Gastrocnemius medialis (tissue), 4 donors: Measurements from ENCODE around the gene RPS6KA2. TPM values are rescaled to one million over a fixed set of nuclear protein-coding genes. Genes with fewer than 3 reads are reported as not detected.

Experiments used
- ATAC-seq, 2 donors: fragments of 150-250 bp; one replicate each; pipeline ENCODE4 v1.9.1; 2016
- DNase-seq, 2 donors: peaks; one replicate each; pipeline ENCODE4 v3.0.0-alpha.2; 2019
- H3K27ac ChIP-seq, 4 donors: fragments of 200-600 bp; sonication (generic); 1 replicate in 1 of 4; 2 replicates in 3 of 4; pipeline ENCODE4 v1.5.1; 2016 to 2018; ENCODE audit warnings: mild to moderate bottlenecking in 2 of 4, moderate library complexity in 1 of 4
- H3K27me3 ChIP-seq, 3 donors: fragments of 200-600 bp; sonication (generic) in 2 of 3; 1 replicate in 1 of 3; 2 replicates in 2 of 3; pipeline versions ENCODE4 v1.5.1 to v1.6.0; 2016 to 2019; ENCODE audit warnings: mild to moderate bottlenecking in 1 of 3, moderate library complexity in 1 of 3
- H3K36me3 ChIP-seq, 2 donors: fragments of 200-600 bp; sonication (generic) in 1 of 2; one replicate each; pipeline ENCODE4 v1.5.1; 2017 to 2018
- H3K4me1 ChIP-seq, 2 donors: fragments of 200-600 bp; sonication (generic) in 1 of 2; one replicate each; pipeline ENCODE4 v1.5.1; 2016 to 2017; ENCODE audit warnings: mild to moderate bottlenecking in 2 of 2
- H3K4me3 ChIP-seq, 4 donors: fragments of 200-600 bp; sonication (generic) in 3 of 4; 1 replicate in 1 of 4; 2 replicates in 3 of 4; pipeline ENCODE4 v1.5.1; 2016 to 2019; ENCODE audit warnings: mild to moderate bottlenecking in 2 of 4
- H3K9me3 ChIP-seq, 3 donors: fragments of 200-600 bp; sonication (generic) in 2 of 3; 1 replicate in 1 of 3; 2 replicates in 2 of 3; pipeline ENCODE4 v1.5.1; 2016 to 2019
- CTCF ChIP-seq, 5 experiments: fragments of 450-650 bp in 3 of 5; fragments of 200-600 bp in 2 of 5; sonication (generic) in 2 of 5; IDR thresholded peaks in 4 of 5; conservative IDR thresholded peaks in 1 of 5; 1 replicate in 4 of 5; 2 replicates in 1 of 5; pipeline ENCODE4 v1.5.1; 2016 to 2019; ENCODE audit warnings: antibody characterized with exemption in 5 of 5, mild to moderate bottlenecking in 3 of 5, moderate library complexity in 3 of 5
- POLR2A ChIP-seq, 2 donors: fragments of 450-650 bp; IDR thresholded peaks; one replicate each; pipeline ENCODE4 v1.6.1; 2017; ENCODE audit warnings: antibody characterized with exemption in 2 of 2, mild to moderate bottlenecking in 2 of 2, moderate library complexity in 2 of 2
- in situ Hi-C, 4 donors: fragments of 200-750 bp; cut with MboI; loops; one replicate each; pipeline versions ENCODE4 v1.15.0 to v1.8.0; 2017; ENCODE audit warnings: low sequenced_read_pairs in 4 of 4
- intact Hi-C: fragments of 100-400 bp; cut with DNase I; formaldehyde crosslinking; loops from one replicate; pipeline ENCODE4 v1.15.1; 2023; ENCODE audit warnings: low total_unique reads
- total RNA-seq, 4 donors: library from RNA; depleted of rRNA; stranded (reverse); fragments of >200 nt; gene quantifications; one replicate each; pipeline versions ENCODE4 v1.1.0 to v1.2.3, GENCODE V29; 2016

Gene RPS6KA2
- total RNA-seq, 4 donors from 2014 or later, result 18.7 to 35.7 (median 27.4) TPM

DNA sequence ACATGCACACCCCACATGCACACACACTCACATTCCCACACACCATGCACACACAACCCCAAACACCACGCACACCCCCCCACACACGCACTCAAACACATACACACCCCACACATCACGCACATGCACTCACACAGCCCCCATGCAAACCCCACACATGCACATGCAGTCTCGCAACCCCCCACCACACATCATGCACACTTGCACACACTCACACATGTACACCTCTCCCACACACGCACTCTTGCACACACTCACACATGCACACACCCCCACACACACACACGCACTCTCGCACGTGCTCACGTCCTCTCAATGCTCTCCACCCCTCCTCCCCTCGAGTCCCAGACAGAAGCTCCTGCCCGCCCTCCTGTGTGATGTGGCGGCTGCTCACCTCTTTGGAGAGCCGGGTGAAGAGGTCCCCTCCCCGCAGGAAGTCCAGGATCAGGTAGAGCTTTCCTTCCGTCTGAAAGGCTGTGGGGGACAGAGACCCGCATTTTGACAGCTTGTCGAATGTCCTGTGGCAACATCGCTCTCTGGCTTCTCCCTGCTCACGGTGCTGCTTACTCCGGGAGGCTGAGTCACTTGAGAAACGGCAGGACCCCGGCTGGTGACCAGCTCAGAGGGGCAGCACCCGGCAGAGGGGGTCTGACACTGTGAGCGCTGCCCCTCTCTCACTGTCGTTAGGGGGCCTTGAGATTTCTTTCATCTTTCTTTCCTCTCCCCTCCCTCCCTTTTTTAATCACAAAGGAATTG lies 119.1 kb downstream of the RPS6KA2 start:
- Histone ChIP-seq H3K27ac (no peak overlapping the region), H3K4me1 (no peaks in the 10 kb centered on the region), H3K9me3 (no peaks in the 10 kb centered on the region), H3K4me3 (no peak overlapping the region), H3K27me3 (no peaks in the 10 kb centered on the region), H3K36me3 (peaks cover 0 to 45% of the 10 kb centered on the region in 2 donors)
- intact Hi-C loops, result no loop called here
- TF ChIP-seq POLR2A (IDR thresholded peaks at IDR 0.05) (no peak), CTCF (IDR thresholded peaks at IDR 0.05 in 4 of 5, conservative IDR thresholded peaks at IDR 0.05 in 1 of 5) (no peak)
- in situ Hi-C loops, result no loop called here
- no peak for ATAC-seq
- DNase-seq, result no peak

- no peaks in the 10 kb centered on the region for H3K27me3 ChIP-seq
- H3K36me3 ChIP-seq, result peaks cover 0 to 45% of the 10 kb centered on the region in 2 donors
- H3K4me1 ChIP-seq, result peaks cover 3 to 4% of the 10 kb centered on the region in 2 donors
- DNase-seq, result no peak
- intact Hi-C loops, result no loop called here
- TF ChIP-seq CTCF (IDR thresholded peaks at IDR 0.05 in 4 of 5, conservative IDR thresholded peaks at IDR 0.05 in 1 of 5) (no peak), POLR2A (IDR thresholded peaks at IDR 0.05) (no peak)
- H3K9me3 ChIP-seq, result no peaks in the 10 kb centered on the region
- no peak overlapping the region for H3K4me3 ChIP-seq
- H3K27ac ChIP-seq, result no peak overlapping the region
- in situ Hi-C loops, result no loop called here
- ATAC-seq, result no peak
Measured at GRCh38 chr6:166507380-166507779, 119.7 kb downstream of the RPS6KA2 start.

DNA sequence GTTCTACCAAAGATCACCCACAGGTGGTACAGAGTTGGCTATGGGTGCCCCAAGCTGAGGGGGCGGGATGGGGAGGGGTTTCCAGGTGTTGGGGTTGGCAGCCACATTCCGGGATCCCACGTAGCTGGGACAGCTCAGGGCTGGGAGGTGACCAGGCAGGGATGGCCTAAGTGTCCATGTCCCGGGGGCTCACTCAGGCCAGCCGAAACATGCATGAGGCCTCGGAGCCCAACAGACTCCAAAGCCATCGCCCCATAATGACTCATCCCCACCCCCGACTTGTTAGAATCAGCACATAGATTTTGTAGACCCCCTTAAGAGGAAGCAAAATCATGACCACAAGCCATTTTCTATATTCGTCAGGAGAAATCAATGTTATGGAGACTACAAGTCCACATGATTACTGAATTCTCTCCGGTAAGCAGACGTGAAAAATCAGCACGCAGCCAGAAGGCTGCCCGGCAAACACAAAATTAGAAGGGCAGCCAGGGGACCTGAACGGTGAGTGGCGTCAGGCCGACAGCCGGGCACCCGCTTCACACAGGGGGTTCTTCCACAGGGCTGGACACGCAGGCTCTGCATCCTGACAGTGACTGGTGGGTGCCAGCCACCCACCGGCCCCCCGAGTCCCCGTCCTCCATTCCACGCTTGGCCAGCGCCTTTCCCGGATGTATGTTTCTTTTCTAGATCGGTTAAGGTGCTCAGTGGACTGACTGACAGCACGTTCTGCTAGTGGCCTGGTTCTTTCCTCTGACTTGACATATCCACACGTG lies 121.7 kb downstream of the RPS6KA2 start:
- in situ Hi-C loops (no loop called here), intact Hi-C loops (no loop called here)
- Histone ChIP-seq H3K27ac (no peak overlapping the region), H3K9me3 (no peaks in the 10 kb centered on the region), H3K27me3 (no peaks in the 10 kb centered on the region), H3K4me1 (peaks cover 5% of the 10 kb centered on the region in 2 donors), H3K36me3 (peaks cover 0 to 55% of the 10 kb centered on the region in 2 donors), H3K4me3 (no peak overlapping the region)
- no peak for ATAC-seq
- TF ChIP-seq CTCF (IDR thresholded peaks at IDR 0.05 in 4 of 5, conservative IDR thresholded peaks at IDR 0.05 in 1 of 5) (no peak), POLR2A (IDR thresholded peaks at IDR 0.05) (no peak)
- no peak for DNase-seq

DNA sequence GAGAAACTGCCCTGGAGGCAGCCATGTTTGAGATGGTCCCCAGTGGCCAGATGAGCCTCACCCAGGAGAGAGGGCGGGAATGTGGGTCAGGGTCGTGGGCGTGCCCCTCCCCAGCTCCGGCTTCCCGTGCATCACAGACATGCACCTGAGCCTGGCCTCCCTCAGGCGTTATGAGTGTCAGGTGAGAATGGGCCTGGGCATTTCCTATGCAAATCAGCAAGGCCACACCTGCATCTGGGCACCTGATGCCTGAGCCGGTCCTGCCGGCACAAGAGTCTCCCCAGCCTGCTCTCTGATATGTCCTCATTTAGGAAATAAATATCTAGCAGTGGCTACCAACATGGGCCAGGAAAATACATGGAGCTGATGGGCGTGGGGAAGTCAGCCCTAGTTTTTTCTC lies 123.0 kb downstream of the RPS6KA2 start:
- Histone ChIP-seq H3K9me3 (no peaks in the 10 kb centered on the region), H3K4me1 (peaks cover 5% of the 10 kb centered on the region in 2 donors), H3K27ac (no peak overlapping the region), H3K27me3 (no peaks in the 10 kb centered on the region), H3K36me3 (peaks cover 0 to 54% of the 10 kb centered on the region in 2 donors), H3K4me3 (no peak overlapping the region)
- no peak for TF ChIP-seq CTCF (IDR thresholded peaks at IDR 0.05 in 4 of 5, conservative IDR thresholded peaks at IDR 0.05 in 1 of 5)
- TF ChIP-seq POLR2A (IDR thresholded peaks at IDR 0.05), result no peak
- intact Hi-C loops (no loop called here), in situ Hi-C loops (no loop called here)
- DNase-seq (no peak), ATAC-seq (no peak)
